GM21576 (cell line): Measurements from ENCODE around the gene ROS1.
"Not testable (repeated sequence)": the region's sequence is repeated elsewhere in the genome, so short reads cannot be mapped to it uniquely, and the experiment has no call there.

ENCODE experiments used
- ATAC-seq: cut with Tn5 transposase; IDR thresholded peaks from one replicate; pipeline ENCODE4 v1.9.1; 2021; ENCODE audit warnings: mild to moderate bottlenecking, moderate library complexity; ENCODE audit not compliant: unreplicated experiment

Gene ROS1

DNA sequence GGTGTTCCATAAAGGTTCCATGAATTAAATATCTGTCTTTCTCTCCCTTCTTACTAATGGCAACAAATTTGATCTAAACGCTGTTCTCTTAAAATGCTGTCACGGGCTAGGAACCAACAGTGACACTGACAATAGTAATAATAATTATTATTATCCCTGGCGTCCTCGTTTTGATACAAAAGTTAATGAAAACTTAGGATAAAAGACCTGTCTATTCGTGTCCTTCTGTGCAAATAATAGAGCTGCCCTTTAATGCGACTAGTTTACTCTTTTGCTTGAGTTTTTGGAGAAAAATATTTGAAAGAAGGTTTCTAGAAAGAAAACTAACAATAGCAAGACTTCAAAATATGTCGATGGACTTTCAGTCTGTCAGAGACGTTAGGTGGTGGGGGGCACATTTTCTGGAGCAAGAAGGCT is 156.1 kb downstream of the ROS1 start:
- ATAC-seq, result no peak

DNA sequence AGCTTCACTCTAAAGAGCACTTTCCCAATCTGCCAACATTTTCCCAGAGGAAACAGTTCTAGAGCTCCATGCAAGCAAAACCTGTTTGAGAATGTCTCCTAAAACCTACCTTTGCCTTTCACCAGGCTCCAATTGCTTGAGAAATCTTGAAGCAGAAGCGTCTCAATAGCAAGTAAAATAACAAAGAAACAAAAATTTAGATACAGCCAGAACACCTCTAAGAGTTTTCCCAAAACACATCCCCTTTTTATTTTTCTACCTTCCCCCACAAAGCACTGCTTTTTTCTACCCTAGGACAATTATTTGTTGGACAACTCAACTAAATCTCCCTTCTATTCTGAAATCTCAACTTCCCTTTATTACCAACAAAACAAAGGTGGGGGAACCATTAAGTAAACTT is 156.8 kb downstream of the ROS1 start:
- no peak for ATAC-seq

DNA sequence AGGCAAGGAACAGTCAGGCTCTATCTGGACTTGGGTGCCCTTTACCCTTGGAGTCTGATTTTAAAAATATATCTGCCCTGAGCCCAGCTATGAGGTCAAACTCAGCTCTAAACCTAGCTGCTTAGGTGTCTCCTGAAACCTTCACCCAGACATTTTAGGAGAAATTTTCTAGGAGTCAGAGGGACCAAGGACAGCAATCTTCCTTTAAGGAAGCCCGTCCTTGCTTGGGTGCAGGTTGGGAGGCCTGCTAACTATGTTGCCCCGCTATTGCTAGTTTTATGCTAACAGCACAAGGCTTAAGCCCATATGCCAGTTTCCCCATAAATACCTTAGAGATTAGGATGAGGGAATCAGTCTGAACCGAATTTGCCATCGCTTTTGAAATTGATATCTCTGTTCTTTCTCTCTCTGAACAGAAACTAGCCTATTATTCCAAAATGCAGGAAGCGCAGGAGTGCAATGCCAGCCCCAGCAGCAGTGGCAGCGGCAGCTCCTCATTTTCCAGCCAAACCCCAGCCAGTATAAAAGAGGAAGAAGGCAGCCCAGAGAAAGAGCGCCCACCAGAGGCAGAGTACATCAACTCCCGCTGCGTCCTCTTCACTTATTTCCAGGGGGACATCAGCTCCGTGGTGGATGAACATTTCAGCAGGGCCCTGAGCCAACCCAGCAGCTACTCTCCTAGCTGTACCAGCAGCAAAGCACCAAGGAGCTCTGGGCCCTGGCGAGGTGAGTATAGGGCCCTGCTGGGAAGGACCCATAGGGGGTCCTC is 157.8 kb downstream of the ROS1 start:
- no peak for ATAC-seq

DNA sequence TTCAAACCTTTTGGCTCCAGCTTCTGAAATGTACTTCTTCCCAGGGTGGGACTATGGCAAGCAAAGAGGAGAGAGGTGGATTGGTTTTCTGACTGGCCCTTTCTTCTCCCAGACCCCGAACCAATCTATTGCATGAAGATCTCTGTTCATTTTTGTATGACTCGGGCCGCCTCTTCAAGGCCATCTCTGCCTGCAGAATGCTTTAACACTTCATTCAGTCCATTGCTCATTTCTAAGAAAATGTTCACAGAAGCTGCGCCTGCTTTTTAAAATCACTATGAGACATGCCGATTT is 158.7 kb downstream of the ROS1 start:
- ATAC-seq, result no peak

GRCh38 chr6:117266257-117267053 is 159.3 kb downstream of the ROS1 start:
- ATAC-seq, result no peak

DNA sequence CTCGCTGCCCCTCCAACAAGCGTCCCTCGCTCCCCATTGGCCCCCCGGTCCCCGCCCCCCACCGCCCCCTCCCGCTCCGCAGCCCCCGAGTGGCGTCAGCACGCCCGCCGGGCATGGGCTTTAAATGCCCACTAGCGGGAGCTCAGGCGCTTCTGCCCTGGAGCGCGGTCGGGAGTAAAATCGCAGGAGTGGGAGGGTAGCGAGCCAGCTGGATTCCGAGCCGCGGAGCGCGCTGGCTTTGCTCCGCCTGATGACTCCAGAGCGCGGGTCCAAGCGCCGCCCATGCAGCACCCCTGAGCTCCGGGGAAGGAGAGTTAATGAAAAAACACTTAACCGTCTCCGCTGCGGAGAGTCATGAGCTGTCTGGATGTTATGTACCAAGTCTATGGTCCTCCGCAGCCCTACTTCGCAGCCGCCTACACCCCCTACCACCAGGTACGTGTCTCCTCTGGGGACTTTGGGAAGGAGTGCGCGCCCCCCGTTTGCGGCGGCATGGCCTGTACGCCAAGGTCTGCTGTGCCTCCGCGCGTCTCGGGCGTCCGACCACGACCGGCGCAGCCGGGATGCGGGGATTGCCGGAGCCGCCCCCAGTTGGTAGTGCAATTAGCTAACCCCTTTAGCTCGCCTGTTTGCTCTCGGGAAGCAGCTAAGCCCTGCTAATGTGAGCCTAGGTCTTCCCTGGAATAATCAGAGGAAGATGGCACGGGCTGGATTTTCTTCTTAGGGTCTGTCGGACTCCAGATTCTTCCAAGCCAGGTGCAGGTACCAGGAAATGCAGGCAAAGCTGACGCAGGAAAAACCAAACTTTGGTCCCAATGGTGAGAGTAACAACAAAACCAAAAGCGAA is 160.1 kb downstream of the ROS1 start, which contains the start of gene VGLL2:
VGLL2 (plus strand) TSS at position 149 of the 847 bp plus-strand sequence; CDS start at position 355, 206 bp downstream.
- ATAC-seq, result no peak

DNA sequence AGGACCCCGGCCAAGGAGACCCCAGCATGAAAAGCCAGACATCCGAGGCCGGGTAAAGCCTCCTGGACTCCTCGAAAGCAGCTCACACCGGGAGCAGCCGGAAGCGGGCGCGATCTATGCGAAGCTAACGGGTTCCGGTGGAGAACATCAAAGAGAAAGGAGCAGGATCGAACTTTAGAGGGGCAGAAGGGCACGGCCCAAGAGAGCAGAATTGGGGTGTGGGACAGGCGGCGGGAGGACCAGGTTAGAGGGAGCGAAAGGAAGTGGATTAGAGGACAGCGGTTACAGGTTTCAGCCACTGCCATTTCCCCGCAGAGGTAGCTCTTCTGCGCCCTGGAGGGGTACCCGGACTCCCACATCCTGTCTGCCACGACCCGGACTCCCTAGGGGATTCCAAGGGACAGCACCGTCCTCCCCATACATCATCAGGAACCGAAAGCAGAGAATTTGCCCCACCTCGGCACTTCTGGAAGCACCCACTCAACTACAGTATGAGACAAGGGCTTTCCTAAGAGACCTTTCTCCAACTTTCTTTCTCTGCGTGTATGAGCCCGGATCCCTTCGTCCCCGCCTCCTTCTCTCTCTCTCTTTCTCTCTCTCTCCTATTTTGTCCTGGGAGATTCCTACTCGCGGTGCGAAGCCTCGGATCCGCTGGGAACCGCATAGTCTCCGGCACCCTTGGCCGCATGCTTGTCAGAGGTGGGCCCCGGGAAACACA is 160.9 kb downstream of the ROS1 start:
- ATAC-seq, result no peak

- no peak for ATAC-seq
These were observed 161.4 kb downstream of the ROS1 start for GRCh38 chr6:117264369-117264691.

DNA sequence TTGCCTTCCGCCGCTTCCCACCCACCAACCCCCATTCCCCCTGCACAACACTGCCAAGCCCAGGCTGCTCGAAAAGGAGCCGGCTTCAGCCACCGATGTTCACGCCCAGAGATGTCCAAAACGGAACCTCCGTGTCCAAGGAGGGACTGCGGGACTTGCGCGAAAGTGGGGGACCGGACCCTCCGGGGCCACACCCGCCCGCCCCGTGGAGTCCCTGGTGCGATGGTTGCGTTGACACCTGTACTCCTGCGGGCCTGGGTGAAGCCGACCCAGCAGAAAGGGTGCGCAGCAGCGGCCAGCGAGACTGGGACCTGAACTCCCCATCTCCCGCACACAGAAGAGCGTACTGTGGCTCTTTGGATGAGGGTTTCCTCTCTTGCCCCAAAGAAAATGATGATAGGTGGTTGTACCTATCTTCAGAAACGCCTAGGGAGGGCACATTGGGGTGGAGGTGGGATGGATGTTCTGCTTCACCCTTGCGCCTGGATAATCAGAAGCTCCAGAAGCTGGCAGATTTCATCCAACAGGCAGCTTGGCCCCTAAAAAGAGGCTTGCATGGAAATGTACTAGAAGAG is 162.3 kb downstream of the ROS1 start:
- ATAC-seq, result no peak

DNA sequence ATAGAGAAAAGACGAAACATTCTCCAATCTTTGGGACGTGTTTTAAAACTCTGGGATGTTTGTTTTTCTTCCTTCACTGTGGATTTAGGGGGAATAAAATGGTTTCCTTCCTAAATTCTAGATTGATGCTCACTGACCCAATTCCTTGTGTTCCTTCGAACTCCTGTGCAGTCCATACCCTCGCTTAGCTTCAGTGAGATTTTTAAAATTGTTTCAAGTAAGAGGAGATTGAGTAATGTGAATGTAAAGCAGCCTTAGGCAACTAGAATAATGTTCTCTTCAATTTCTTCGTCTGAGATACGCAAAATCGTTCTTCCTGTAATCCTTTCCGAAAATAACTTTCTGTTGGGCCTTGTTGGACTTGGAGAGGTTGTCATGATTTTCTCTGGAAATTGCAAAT is 162.9 kb downstream of the ROS1 start:
- ATAC-seq, result no peak

- ATAC-seq, result no peak
These were observed 172.0 kb downstream of the ROS1 start for GRCh38 chr6:117253785-117254184.

DNA sequence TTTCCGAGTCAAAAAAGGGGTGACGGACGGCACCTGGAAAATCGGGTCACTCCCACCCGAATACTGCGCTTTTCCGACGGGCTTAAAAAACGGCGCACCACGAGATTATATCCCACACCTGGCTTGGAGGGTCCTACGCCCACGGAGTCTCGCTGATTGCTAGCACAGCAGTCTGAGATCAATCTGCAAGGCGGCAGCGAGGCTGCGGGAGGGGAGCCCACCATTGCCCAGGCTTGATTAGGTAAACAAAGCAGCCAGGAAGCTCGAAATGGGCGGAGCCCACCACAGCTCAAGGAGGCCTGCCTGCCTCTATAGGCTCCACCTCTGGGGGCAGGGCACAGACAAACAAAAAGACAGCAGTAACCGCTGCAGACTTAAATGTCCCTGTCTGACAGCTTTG is 180.8 kb downstream of the ROS1 start:
- ATAC-seq, result not testable (repeated sequence)

DNA sequence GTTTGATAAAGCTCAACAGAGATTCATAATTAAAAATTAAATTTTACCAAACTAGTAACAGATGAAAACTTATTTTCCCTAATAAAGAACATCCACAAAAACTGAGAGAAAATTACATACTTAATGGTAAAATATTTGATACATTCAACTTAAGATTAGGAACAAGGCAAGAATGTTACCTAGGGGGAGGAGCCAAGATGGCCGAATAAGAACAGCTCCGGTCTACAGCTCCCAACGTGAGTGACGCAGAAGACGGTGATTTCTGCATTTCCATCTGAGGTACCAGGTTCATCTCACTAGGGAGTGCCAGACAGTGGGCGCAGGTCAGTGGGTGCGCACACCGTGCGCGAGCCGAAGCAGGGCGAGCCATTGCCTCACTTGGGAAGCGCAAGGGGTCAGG is 181.2 kb downstream of the ROS1 start:
- ATAC-seq, result not testable (repeated sequence)
